GM21737 (cell line): ENCODE results near the gene NRN1L.

ENCODE experiments used
- ATAC-seq: cut with Tn5 transposase; IDR thresholded peaks from one replicate; pipeline ENCODE4 v1.9.1; 2021; ENCODE audit warnings: mild to moderate bottlenecking, moderate library complexity; ENCODE audit not compliant: unreplicated experiment

NRN1L gene

DNA sequence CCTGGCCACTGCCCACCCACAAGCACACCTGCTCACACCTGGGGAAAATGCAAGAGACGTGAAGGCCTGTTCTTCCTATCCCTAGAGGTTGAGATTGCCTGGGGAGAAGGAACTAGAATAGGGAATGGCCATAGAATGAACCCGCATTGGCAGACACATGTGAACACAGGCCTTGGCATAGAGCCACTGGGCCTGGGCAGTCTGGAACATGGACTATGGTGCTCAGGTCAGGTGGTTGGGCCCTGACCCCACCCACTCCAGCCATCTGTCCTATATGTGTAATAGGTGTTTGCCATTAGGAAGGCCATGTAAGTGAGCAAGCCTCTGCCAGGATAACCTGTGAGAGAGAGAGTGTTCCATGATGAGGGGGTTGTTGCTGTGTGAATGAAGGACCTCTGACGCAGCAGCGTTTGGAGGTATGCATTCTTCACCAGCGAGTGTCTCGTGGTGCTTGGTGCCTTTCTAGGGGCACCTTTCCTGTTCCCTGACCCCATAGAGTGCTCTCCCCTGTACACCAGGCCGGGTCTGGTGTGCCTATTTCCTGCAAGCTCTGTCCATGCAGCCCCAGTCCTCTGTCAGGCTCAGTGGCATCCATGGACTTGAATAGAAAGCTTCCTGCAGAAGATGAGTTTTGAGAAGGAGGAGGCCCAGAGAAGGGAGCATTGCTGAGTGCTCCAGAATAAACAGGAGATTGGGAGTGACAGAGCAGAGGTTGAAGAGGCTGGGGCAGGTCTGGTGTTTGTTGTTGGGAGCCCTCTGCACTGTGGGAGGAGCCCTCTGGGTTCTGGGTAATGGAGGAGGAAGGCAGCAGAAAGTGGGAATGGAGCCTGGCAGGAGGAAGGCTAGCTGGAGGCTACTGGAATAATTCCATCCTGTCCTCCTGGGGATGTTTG, 31.4 kb downstream of the NRN1L start:
- no peak for ATAC-seq

DNA sequence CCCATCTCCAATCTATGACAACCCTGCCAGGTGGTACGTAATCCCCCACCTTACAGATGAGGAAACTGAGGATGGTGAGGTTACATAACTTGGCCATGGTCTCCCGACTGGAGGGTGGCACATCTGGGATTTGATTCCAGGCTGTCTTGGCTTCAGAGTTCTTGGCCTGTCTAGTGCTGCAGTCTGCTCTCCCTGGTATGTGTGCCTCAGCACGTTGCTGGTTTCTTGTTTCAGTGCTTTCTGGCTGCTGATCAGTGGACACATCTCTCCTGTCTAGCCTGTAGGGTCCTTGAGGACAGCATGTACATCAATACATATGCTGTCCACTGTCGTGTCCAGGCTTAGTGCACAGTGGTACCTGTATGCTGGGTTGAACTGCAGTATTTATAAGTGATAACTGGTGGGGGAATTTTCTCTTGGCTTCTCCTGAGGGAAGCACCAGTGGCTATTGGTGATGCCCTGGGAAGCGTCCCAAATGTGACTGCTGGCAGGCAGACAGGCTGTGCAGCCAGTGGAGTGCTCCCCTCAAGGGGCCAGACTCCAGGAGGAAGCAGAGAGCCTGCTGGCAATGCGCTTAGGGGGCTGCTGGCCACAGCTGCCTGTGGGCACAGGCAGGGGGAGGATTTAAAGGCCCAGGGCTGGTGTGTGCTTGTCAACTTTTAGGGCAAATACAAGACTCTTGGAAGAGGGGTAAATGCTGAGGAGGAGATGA, 32.6 kb downstream of the NRN1L start:
- no peak for ATAC-seq

DNA sequence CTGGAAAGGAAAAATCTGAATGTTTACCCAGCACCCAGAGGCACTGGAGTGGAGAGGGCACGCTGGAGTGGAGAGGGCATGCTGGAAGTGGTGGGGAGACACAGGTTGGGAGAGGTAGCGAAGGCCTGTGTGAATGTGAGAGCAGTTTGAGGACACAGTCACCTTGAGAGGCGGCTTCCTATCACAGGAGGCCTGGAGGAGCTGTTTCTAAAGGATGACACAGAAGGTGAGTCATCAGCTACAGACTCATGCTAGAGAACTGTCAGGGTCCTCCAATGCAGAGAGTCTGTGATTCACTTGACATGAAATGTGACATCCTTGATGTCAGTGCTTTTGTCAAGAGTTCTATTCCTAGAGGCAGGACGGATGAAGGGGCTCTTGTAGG, 33.2 kb downstream of the NRN1L start:
- no peak for ATAC-seq

DNA sequence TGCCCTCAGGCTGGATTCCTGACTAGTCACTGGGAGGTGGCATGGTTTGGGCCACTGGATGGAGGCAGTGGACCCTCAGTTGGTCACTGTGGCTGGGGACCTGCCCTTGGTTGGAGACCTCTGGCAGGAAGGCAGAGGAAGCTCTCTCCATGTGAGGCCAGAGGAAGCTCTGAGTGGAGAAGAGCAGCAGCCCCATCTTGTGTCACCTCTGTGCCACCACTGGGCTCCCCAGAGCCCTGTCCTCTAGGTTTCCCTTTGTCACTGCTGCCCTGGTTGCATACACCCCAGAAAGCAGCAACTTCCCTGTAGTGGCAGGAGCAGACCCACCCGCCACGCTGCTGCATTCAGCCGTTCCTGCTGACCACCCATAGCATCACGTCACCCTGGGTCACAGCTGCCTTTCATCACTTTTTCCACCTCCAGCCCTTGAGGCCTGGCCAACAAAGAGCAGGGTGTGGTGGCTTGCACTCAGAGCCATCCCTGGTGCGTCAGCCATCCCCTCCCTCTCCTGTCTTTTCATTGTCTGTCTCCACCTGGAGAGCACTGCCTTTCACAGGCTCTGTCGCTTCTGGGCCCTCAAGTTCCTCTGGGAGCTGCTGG, 35.0 kb downstream of the NRN1L start:
- ATAC-seq: no peak

DNA sequence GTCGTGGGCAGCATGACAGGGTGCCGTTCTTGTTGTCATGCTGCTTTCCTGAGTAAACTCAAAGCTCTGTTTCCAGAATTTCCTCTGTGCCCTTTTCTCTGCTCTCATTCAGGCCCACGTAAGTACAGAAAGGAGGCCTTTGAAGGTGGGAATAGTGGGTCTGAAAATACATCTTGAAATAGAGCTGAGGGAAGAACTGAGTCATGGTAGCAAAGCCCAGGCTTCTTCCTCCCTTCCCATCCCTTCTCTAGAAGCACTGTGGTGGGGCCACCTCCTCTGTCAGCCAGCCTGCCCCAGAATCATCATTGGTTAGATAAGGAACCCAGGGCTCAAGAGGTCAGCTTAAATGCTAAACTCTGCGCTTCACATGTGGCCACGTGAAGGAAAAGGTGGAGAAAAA, 37.5 kb downstream of the NRN1L start:
- no peak for ATAC-seq

DNA sequence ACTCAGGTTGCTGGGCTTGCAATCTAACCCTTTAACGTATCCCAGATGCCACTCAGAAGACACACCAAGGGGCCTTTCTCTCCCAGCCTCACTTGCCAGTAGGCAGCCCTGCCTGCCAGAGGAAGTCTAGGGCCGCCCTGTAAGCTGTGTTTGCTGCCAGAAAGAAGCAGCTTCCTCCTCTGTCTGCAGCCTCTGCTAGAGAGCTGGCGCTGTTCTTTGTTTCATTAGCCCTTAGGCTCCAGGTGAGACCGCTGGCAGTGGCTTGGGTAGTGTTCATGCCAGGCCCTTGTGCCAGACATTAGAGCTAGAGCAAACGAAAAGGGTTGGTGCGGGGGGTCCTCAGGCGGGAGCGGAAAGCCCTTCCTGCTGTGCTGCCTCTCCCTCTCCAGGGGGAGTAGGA, 38.1 kb downstream of the NRN1L start:
- ATAC-seq: no peak

DNA sequence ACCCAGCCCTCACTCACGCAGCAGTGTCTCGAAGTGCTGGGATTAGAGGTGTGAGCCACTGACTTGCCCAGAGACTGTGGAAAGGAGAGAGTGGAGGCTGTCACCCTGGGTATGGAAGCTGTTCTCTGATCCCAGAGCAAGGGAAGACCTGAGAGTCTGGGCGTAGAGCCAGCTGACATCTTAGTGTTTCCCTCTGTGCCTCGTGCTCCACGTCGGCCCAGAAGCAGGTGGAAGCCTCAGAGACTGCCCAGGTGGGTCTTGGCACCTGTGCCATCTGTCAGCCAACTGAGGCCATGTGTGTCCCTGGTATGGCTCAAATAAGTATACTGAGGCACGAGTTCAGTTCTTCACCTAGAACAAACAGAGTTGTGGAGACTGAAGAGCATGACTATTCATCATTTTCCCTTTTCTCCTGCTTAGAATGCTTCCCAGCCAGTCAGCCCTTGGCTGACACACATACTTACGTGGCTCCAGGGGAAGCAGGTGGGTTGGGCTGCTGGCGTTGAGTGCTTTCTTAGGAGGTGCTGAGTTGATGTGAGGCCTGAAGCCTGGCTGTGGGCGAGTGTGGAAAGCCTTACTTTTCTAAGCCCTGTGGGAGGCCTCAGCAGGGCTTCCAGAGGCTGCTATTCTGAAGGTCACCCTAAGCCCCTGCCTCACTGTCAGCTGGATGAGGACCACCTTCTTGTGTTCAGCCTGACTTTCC, 38.9 kb downstream of the NRN1L start:
- no peak for ATAC-seq

DNA sequence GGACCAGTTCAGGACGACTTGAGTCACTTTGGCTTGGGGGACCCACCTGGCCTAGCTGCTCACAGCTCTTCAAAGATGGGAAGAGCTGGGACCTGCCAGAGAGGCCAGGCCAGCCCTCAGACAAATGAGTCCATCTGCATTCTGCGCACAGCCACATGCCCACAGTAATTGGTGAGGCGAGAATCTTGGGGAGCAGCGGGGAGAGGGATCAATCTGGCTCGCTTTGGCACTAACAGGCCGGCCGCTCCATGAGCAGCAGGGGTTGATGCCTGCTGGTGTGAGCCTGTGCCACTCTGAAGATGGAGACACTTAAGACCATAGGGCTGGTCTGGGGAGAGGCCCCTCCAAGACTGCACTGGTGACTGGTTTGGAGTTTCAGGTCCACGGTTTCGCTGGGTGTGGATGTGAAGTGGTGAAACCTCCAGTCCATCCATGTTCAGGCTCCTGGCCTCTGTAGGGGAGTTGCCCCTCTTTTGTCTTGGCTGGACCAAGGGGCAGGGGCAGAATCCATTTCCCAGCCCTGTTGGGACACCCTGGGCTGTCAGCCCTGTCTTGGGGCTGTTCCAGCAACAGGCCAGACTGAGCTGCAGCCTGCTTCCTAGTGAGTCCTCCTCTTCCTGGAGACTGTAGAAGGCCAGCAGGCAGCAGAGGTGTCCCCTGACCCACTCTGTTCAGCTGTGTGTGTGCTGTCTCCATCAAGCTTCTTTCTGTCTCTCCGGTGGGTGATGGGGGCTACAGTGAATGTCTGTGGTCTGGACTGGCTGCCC, 39.6 kb downstream of the NRN1L start:
- ATAC-seq: no peak

DNA sequence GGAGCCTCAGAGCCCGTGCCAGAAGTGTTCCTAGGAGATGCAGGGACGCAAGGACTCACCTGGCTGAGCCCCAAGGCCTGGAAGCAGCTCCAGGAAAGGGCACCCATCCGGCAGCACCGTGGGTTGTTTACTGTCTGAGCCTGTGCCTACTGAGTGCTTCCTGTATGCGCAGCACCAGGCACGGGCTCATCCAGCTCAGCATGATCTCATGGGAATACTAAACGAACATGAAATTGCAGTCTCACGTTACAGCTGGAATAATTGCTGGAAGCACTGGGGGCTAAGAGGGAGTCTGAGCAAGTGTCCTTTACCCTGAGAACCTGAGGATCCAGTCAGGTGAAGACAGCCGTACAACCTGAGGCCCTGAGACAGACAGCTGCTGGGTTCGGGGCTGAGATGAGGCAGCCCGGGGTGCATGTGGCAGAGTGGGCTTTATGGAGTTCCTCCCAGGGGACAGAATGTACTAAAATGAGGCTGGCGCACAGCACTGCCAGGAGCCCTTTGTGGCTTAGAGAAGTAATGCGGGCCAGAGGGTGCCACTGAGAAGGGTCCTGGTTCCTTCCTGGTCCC, 41.6 kb downstream of the NRN1L start:
- no peak for ATAC-seq

DNA sequence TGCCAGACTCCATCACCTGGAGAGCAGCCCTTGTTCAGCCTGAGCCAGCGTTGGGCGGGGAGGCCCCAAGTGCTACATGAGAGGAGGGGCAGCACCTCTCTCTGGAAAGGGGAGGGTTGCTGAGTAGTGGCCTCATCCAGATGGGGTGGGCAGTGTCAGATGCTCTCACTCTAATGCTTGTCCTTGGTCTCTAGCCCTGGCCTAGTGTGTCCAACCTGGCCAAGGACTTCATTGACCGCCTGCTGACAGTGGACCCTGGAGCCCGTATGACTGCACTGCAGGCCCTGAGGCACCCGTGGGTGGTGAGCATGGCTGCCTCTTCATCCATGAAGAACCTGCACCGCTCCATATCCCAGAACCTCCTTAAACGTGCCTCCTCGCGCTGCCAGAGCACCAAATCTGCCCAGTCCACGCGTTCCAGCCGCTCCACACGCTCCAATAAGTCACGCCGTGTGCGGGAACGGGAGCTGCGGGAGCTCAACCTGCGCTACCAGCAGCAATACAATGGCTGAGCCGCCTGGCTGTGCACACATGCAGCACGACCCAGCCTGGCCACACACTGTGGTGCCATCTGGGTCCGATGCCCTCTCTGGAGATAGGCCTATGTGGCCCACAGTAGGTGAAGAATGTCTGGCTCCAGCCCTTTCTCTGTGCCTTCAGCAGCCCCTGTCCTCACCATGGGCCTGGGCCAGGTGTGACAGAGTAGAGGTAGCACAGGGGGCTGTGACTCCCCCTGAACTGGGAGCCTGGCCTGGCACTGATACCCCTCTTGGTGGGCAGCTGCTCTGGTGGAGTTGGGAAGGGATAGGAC, 42.7 kb downstream of the NRN1L start:
- no peak for ATAC-seq

DNA sequence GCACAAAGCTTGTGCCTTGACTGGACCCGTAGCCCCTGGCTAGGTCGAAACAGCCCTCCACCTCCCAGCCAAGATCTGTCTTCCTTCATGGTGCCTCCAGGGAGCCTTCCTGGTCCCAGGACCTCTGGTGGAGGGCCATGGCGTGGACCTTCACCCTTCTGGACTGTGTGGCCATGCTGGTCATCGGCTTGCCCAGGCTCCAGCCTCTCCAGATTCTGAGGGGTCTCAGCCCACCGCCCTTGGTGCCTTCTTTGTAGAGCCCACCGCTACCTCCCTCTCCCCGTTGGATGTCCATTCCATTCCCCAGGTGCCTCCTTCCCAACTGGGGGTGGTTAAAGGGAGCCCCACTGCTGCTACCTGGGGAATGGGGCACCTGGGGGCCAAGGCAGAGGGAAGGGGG, 43.5 kb downstream of the NRN1L start:
- no peak for ATAC-seq

DNA sequence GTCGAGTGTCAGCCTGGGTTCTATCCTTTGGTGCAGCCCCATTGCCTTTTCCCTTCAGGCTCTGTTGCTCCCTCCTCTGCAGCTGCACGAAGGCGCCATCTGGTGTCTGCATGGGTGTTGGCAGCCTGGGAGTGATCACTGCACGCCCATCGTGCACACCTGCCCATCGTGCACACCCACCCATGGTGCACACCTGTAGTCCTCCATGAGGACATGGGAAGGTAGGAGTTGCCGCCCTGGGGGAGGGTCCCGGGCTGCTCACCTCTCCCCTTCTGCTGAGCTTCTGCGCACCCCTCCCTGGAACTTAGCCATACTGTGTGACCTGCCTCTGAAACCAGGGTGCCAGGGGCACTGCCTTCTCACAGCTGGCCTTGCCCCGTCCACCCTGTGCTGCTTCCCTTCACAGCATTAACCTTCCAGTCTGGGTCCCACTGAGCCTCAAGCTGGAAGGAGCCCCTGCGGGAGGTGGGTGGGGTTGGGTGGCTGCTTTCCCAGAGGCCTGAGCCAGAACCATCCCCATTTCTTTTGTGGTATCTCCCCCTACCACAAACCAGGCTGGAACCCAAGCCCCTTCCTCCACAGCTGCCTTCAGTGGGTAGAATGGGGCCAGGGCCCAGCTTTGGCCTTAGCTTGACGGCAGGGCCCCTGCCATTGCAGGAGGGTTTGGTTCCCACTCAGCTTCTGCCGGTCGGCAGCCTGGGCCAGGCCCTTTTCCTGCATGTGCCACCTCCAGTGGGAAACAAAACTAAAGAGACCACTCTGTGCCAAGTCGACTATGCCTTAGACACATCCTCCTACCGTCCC, 44.1 kb downstream of the NRN1L start:
- ATAC-seq: no peak

DNA sequence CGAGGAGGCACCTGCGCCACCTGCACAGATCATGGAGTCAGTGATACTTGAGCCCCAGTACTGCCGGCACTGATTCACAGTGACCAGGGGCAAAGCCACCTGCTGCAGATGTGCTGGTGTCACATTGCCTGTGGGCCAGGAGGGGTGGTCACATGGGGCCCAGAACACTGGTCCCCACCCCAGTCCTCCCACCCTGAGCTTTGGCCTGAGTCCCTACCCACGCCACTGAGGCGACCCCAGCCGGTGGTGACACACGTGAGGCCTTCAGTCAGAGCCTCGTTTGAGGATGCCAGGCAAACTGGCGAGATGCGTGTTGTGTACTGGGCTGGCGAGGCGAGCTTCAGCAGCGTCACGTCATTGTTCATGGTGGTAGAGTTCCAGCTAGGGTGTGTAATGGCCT, 45.5 kb downstream of the NRN1L start:
- ATAC-seq: no peak

DNA sequence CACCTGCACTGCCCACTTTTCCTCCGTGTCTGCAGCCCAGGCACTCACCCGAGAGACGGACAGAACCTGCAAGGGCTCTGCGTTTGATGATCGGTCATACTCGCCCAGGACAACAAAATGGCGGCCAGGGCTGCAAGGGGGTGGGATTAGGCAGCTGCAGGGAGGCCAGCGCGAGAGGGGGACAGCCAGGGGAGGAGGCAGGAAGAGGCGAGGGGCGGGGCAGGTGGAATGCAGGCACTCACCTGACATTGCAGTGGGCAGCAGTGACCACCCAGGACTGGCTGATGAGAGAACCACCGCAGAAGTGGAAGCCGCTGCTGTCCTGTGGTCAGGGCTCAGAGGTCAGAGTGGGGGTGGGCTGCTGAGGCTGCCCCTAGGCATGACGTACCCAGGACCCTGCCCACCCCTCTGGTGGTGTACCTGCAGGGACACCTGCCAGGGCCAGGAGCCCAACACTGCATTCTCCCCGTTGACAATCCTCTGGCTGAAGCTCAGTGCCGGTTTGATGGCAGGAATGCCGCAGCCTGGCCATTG, 46.1 kb downstream of the NRN1L start:
- no peak for ATAC-seq

DNA sequence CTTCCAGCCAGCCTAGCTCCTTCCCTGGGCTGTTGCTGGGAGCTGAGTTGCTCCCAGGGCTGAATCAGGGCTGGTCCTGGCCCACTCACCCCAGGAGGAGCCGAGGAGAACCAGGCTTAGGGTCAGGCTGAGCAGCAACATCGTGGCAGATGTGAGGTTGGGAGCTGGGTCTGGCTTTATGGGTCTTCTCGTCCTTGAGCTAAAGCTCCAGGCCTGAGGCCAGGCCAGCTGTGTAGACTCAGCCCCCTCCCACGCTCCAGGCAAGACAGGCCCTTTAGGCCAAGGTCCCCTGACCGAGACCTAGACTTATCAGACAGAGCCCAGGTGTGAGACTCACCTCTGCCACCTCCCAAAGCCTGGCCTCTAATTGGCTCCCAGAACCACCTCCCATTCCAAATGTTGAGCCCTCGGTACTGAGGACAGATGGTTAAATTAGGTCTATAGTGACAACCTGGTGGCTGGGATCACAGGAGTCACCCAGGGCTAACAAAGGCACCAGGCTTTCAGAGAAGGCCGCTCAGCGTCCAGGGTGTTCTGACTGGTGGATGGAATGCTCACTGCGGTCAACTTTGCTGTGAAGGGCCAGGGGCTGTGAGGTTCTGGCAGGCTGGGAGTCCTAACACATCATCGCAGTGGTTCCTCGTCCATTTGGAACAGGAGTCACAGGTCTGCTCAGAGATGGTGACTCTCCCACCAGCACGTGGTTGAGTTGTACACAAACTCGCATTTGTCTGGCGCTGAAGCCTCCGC, 47.2 kb downstream of the NRN1L start, which contains the start of gene CTRL:
TSS of gene CTRL (minus strand) at position 151 of the 750 bp plus-strand sequence. CDS start at position 141, 10 bp downstream.
- ATAC-seq: no peak

DNA sequence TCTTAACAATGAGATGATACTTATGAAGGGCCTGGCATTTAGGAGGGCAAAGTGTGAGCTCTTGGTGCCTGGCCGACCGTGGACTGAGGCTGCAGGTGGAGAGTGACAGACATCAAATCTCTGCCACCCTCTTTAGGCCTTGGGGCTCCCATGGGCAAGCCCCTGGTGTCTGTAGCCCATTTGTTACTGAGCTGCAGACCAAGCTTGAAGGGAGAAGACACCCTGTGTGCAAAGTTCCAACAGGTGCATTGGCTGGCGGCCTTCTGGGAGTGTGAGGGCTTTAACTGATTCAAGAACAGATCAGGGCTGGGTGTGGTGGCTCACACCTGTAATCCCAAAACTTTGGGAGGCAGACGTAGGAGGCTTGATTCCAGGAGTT, 47.8 kb downstream of the NRN1L start:
- ATAC-seq: no peak

DNA sequence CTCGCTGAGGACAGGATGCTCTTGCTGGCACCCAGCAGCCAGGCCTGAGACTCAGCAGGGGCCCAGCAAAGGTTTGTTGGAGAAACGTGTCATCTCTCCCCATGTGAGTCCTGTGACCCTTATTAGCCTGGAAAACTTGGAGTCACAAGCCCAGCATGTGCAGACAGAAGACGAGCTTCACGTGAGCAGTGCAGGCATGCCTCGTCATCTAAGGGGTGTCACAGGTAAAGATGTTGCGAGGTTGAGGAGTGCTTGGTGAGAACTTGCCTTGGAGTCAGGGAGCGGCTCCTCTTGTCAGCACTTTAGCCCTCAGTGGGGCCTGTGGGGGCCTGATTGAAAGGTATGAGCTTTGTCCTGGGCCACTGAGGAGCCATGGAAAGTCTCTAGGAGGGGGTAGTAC, 49.1 kb downstream of the NRN1L start:
- ATAC-seq: no peak
